H1 (cell line): Measurements from ENCODE around the gene NFASC.

ENCODE experiments used
- CEBPB ChIP-seq: IDR thresholded peaks from 2 replicates; pipeline ENCODE4 v1.6.1; 2012; ENCODE audit warnings: low read depth, low read length
- CREB1 ChIP-seq: IDR thresholded peaks from 2 replicates; pipeline ENCODE4 v1.6.1; 2012; ENCODE audit warnings: inconsistent platforms
- CTCF ChIP-seq, 3 experiments: IDR thresholded peaks; 1 replicate in 2 of 3; 2 replicates in 1 of 3; pipeline versions ENCODE4 v1.5.1 to v1.6.1; 2011; ENCODE audit warnings: low read length in 3 of 3, mild to moderate bottlenecking in 3 of 3, inconsistent platforms in 2 of 3, low read depth in 1 of 3, moderate library complexity in 1 of 3; ENCODE audit not compliant: insufficient read depth in 1 of 3; ENCODE audit errors: control extremely low read depth in 1 of 3
- EZH2 ChIP-seq: fragments of 200-600 bp; sonication (generic); IDR thresholded peaks from 2 replicates; pipeline ENCODE4 v1.7.1; 2012; ENCODE audit warnings: low read depth, mild to moderate bottlenecking, moderate library complexity, low read length, inconsistent platforms; ENCODE audit not compliant: severe bottlenecking
- HDAC6 ChIP-seq: IDR thresholded peaks from one replicate; pipeline ENCODE4 v1.7.1; 2012; ENCODE audit warnings: low read depth, mild to moderate bottlenecking, inconsistent platforms, low read length, moderate library complexity
- JUN ChIP-seq: IDR thresholded peaks from 2 replicates; pipeline ENCODE4 v1.6.1; 2011; ENCODE audit warnings: low read depth, mild to moderate bottlenecking, improper control_type of control experiment, low read length
- MAX ChIP-seq: IDR thresholded peaks from 2 replicates; pipeline ENCODE4 v1.6.1; 2012; ENCODE audit warnings: inconsistent platforms
- POLR2A ChIP-seq, 2 experiments: IDR thresholded peaks; 1 replicate in 1 of 2; 2 replicates in 1 of 2; pipeline ENCODE4 v1.6.1; 2011; ENCODE audit warnings: low read depth in 2 of 2, low read length in 2 of 2, mild to moderate bottlenecking in 2 of 2; ENCODE audit errors: control extremely low read depth in 1 of 2
- RAD21 ChIP-seq, 2 experiments: IDR thresholded peaks in 1 of 2; conservative IDR thresholded peaks in 1 of 2; 2 replicates each; pipeline ENCODE4 v1.6.1; 2011; ENCODE audit warnings: low read depth in 2 of 2, low read length in 2 of 2, improper control_type of control experiment in 1 of 2, inconsistent platforms in 1 of 2, mild to moderate bottlenecking in 1 of 2, moderate library complexity in 1 of 2
- RFX5 ChIP-seq: IDR thresholded peaks from 2 replicates; pipeline ENCODE4 v1.6.1; 2011; ENCODE audit warnings: low read depth, low read length, improper control_type of control experiment, borderline replicate concordance
- RXRA ChIP-seq: IDR thresholded peaks from 2 replicates; pipeline ENCODE4 v1.6.1; 2011; ENCODE audit warnings: low read depth, mild to moderate bottlenecking, low read length, moderate library complexity; ENCODE audit not compliant: insufficient read depth
- TAF1 ChIP-seq: IDR thresholded peaks from 2 replicates; pipeline ENCODE4 v1.6.1; 2011; ENCODE audit warnings: mild to moderate bottlenecking, low read depth, low read length
- YY1 ChIP-seq: IDR thresholded peaks from 2 replicates; pipeline ENCODE4 v1.6.1; 2011; ENCODE audit warnings: low read depth, mild to moderate bottlenecking, low read length

GRCh38 chr1:204842892-204843291, 27.8 kb upstream of the NFASC start:
- TF ChIP-seq RFX5 (no peak), CTCF (IDR thresholded peaks at IDR 0.05; ENCODE audit: control extremely low read depth in 1 of 3, insufficient read depth in 1 of 3, low read depth in 1 of 3, low read length in 3 of 3) (no peak), CREB1 (no peak), CEBPB (no peak), HDAC6 (no peak), POLR2A (IDR thresholded peaks at IDR 0.05; ENCODE audit: control extremely low read depth in 1 of 2, low read depth in 2 of 2, low read length in 2 of 2) (no peak), EZH2 (no peak), MAX (no peak), RAD21 (IDR thresholded peaks at IDR 0.05 in 1 of 2, conservative IDR thresholded peaks at IDR 0.05 in 1 of 2; ENCODE audit: low read depth in 2 of 2, low read length in 2 of 2) (no peak), TAF1 (no peak), YY1 (no peak), JUN (no peak), RXRA (no peak)
